K562 (cell line): Measurements from ENCODE around the gene ZNF865. TPM values are rescaled to one million over a fixed set of nuclear protein-coding genes. Genes with fewer than 3 reads are reported as not detected.

Experiments
- ATAC-seq: fragments of 200-7000 bp; cut with Tn5 transposase; 3 replicates; pipeline ENCODE4 v1.9.1; 2020; ENCODE audit warnings: moderate library complexity
- BruUV-seq: library from RNA; stranded (reverse); fragments of 400-500 nt; replicated peaks from 2 replicates; lab custom pipeline; 2021; lab: Mats Ljungman, UMichigan
- CTCF ChIA-PET: fragments of 300-600 bp; formaldehyde crosslinking; extraction: SDS; loops from one replicate; lab custom pipeline; 2021; ENCODE audit warnings: low intra/inter-chr PET ratio; lab: Yijun Ruan, JAX
- POLR2A ChIA-PET: fragments of 300-600, 350-650 bp; sonication (Branson Sonifier 250); formaldehyde crosslinking; extraction: SDS; loops from one replicate; lab custom pipeline; 2021; ENCODE audit warnings: antibody characterized with exemption, inconsistent platforms; lab: Yijun Ruan, JAX
- DNase-seq, 4 experiments: peaks; one replicate each; pipeline versions ENCODE4 v3.0.0 to v3.0.0-alpha.2; 2011 to 2018; ENCODE audit warnings: low spot score in 3 of 4, mixed read lengths in 3 of 4; ENCODE audit errors: extremely low read depth in 1 of 4
- FAIRE-seq: peaks from 2 replicates; lab custom pipeline; 2011; peaks lifted over from hg19 to GRCh38; lab: Jason Lieb, UNC
- H2AFZ ChIP-seq: 2 replicates; pipeline ENCODE4 v1.6.0; 2011; ENCODE audit warnings: low read depth, low read length, control low read depth, inconsistent platforms
- H3K27ac ChIP-seq: fragments of 200-600 bp; 3 replicates; pipeline ENCODE4 v1.8.0; 2011; ENCODE audit warnings: low read depth, mild to moderate bottlenecking, control low read depth, inconsistent platforms, low read length, moderate library complexity, mixed read lengths; ENCODE audit errors: extremely low read depth
- H3K27me3 ChIP-seq, 2 experiments: fragments of 300-600 bp in 1 of 2; 2 replicates in 1 of 2; 3 replicates in 1 of 2; pipeline versions ENCODE4 v1.6.0 to v1.8.0; 2011; ENCODE audit warnings: inconsistent platforms in 2 of 2, low read length in 2 of 2, mild to moderate bottlenecking in 1 of 2, mixed read lengths in 1 of 2, moderate library complexity in 1 of 2; ENCODE audit not compliant: control insufficient read depth in 2 of 2, insufficient read depth in 2 of 2
- H3K36me3 ChIP-seq: fragments of 300-600 bp; 3 replicates; pipeline ENCODE4 v1.8.0; 2011; ENCODE audit warnings: mild to moderate bottlenecking, low read length, inconsistent platforms; ENCODE audit not compliant: control insufficient read depth, insufficient read depth
- H3K4me1 ChIP-seq, 2 experiments: fragments of 200-600 bp in 1 of 2; replicated peaks in 1 of 2; 2 replicates in 1 of 2; 3 replicates in 1 of 2; pipeline versions ENCODE4 v1.5.1 to v1.8.0; 2011; ENCODE audit warnings: inconsistent platforms in 2 of 2, low read length in 2 of 2, mild to moderate bottlenecking in 1 of 2, mixed read lengths in 1 of 2, moderate library complexity in 1 of 2; ENCODE audit not compliant: control insufficient read depth in 2 of 2, insufficient read depth in 2 of 2
- H3K4me2 ChIP-seq: 2 replicates; pipeline ENCODE4 v1.6.1; 2011; ENCODE audit warnings: low read length, control low read depth, inconsistent platforms, mixed read lengths; ENCODE audit not compliant: insufficient read depth
- H3K4me3 ChIP-seq: fragments of 200-600 bp; sonication (generic), shearing (Covaris generic); 2 replicates; pipeline ENCODE4 v1.5.1; 2016; ENCODE audit warnings: control low read depth, inconsistent platforms
- H3K79me2 ChIP-seq: fragments of 200-600 bp; 3 replicates; pipeline ENCODE4 v1.8.0; 2011; ENCODE audit warnings: low read length, inconsistent platforms; ENCODE audit not compliant: control insufficient read depth, insufficient read depth
- H3K9ac ChIP-seq, 2 experiments: 2 replicates each; pipeline versions ENCODE4 v1.6.0 to v1.6.1; 2011; ENCODE audit warnings: low read depth in 2 of 2, low read length in 2 of 2, control low read depth in 1 of 2, inconsistent platforms in 1 of 2, mild to moderate bottlenecking in 1 of 2, mixed read lengths in 1 of 2; ENCODE audit not compliant: insufficient read depth in 1 of 2
- H3K9me1 ChIP-seq: one replicate; pipeline ENCODE4 v1.6.0; 2011; ENCODE audit warnings: inconsistent platforms, mild to moderate bottlenecking, low read length, moderate library complexity; ENCODE audit not compliant: control insufficient read depth, insufficient read depth
- H3K9me3 ChIP-seq: replicated peaks from 2 replicates; pipeline ENCODE4 v1.5.1; 2011; ENCODE audit warnings: low read depth, low read length, inconsistent platforms; ENCODE audit not compliant: control insufficient read depth, insufficient read depth
- H4K20me1 ChIP-seq: replicated peaks from 2 replicates; pipeline ENCODE4 v1.6.1; 2011; ENCODE audit warnings: low read length, inconsistent platforms, mixed read lengths; ENCODE audit not compliant: control insufficient read depth, insufficient read depth
- HMBOX1 ChIP-seq: sonication (generic); IDR thresholded peaks from 2 replicates; pipeline ENCODE4 v1.6.1; 2016
- RAD51 ChIP-seq: fragments of 450-650 bp; IDR thresholded peaks from 2 replicates; pipeline ENCODE4 v1.7.1; 2016; ENCODE audit warnings: low read depth, mild to moderate bottlenecking, borderline replicate concordance
- RFX7 ChIP-seq: fragments of 250-450 bp; sonication (Bioruptor Pico); IDR thresholded peaks from 2 replicates; pipeline ENCODE4 v1.5.1; 2021; ENCODE audit warnings: mild to moderate bottlenecking
- WGBS: fragments of 100-300 bp; shearing (Covaris generic); methylation state at CpG from one replicate; pipeline ENCODE4 v1.1.6; 2016; ENCODE audit warnings: low coverage, mixed read lengths; ENCODE audit not compliant: insufficient coverage; ENCODE audit errors: missing lambda C conversion rate; 5-methylcytosine and 5-hydroxymethylcytosine counted together
- in situ Hi-C: fragments of 300-500 bp; cut with MboI; formaldehyde crosslinking; loops from 4 replicates; pipeline ENCODE4 v1.15.0; 2018; ENCODE audit warnings: inconsistent platforms, mixed read lengths
- intact Hi-C: fragments of 100-400 bp; cut with micrococcal nuclease; formaldehyde crosslinking; loops from 2 replicates; pipeline ENCODE4 v1.14.2; 2022
- polyA plus RNA-seq, 8 experiments: library from polyadenylated mRNA; depleted of rRNA in 4 of 8; stranded (reverse) in 5 of 8; unstranded in 3 of 8; fragments of >200 nt; fragmentation: Nextera tagmentation in 2 of 8; fragmentation: Illumina TruSeq in 1 of 8; extraction: Ambion mirVana in 2 of 8; extraction: Trizol in 1 of 8; gene quantifications; 2 replicates each; pipeline versions ENCODE4 v1.2.1 to v1.2.3, GENCODE V29; 2011 to 2014; ENCODE audit warnings: inconsistent platforms in 1 of 8, missing spikeins in 1 of 8
- total RNA-seq, 7 experiments: library from RNA; depleted of rRNA in 6 of 7; stranded (reverse); fragments of >200 nt in 6 of 7; fragmentation: Illumina TruSeq in 2 of 7; extraction: Trizol in 2 of 7; gene quantifications; 2 replicates each; pipeline versions ENCODE4 v1.2.1 to v1.2.3, GENCODE V29; 2011 to 2021; ENCODE audit warnings: low replicate concordance in 1 of 7
- TF ChIP-seq, protein P1 (sequence below): fragments of 200-800 bp; sonication (Bioruptor generic); IDR thresholded peaks from 2 replicates; pipeline ENCODE4 v1.6.1; 2017; ENCODE audit warnings: missing genetic modification characterization, missing compliant biosample characterization
- TF ChIP-seq, protein P2 (sequence below): fragments of 450-650 bp; IDR thresholded peaks from 2 replicates; pipeline ENCODE4 v1.6.1; 2016
- TF ChIP-seq, protein P3 (sequence below): fragments of 450-650 bp; formaldehyde crosslinking; IDR thresholded peaks from 2 replicates; pipeline ENCODE4 v1.4.0; 2020; ENCODE audit warnings: mild to moderate bottlenecking, mixed read lengths

Gene ZNF865
- total and polyA plus RNA-seq, 9 of the 15 experiments (the other 6 are each of a cell fraction or from before 2014, with no cell fraction given), result 0.40 to 18.8 (median 1.6) TPM; not detected in 2

DNA sequence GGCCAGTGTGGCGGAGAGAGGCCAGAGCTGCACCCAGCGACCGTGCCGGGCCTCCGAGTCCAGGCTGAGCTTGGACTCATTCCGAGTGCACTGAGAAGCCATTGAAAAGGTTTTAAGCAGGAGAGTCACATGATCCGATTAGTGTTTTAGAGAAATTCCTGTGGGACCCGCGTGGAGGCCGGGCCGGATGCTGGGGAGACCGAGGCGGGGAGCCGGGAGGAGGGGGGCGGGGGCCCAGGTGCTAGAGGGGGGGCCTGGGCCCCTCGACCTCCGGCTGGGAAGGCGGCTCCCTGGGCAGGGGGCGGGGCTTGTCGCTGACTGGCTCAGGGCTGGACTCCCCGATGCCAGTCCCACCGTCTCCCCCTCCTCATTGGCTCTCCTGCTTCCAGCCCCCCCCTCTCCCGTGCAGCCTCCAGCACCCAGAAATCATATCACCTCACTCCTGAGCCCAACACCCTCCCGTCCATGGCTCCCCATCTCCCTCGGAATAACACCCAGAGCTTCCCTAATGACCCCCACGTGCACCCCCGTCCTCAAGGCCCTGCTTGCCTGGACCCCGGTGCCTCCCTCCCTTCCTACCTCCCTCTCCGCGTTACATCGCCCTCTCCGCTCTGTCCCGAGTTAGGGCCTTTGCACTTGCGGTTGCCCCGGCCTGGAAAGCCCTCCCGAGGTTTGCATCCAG is 19.6 kb upstream of the ZNF865 start:
- no TSS peak for BruUV-seq
- 28% methylated on average over 30 of the region's 36 CpGs for WGBS
- H3K4me3 ChIP-seq, result no peak overlapping the region
- 0 out of 2 replicates have a peak overlapping the region, but pooled peaks have one; percentile 28 for H2AFZ ChIP-seq
- H3K79me2 ChIP-seq, result no peaks in the 10 kb centered on the region
- H3K4me1 ChIP-seq, result peaks cover 13 to 32% of the 10 kb centered on the region in 2 experiments; a peak in 3 of 5 replicates
- H3K36me3 ChIP-seq, result no peaks in the 10 kb centered on the region
- no peaks in the 10 kb centered on the region for H3K9me3 ChIP-seq
- DNase-seq (peak in 2 of 4 experiments; percentile 50 to 52), FAIRE-seq (no peak), ATAC-seq (no peak)
- no peak overlapping the region; a peak in 1 of 4 replicates for H3K9ac ChIP-seq
- no peak overlapping the region for H3K27ac ChIP-seq
- no peaks in the 10 kb centered on the region for H3K9me1 ChIP-seq
- H3K4me2 ChIP-seq, result no peak overlapping the region
- intact Hi-C loops (no loop called here), in situ Hi-C loops (no loop called here)
- no peak for TF ChIP-seq RFX7 (CRISPR knock-in tag)
- TF ChIP-seq, protein P1, sequence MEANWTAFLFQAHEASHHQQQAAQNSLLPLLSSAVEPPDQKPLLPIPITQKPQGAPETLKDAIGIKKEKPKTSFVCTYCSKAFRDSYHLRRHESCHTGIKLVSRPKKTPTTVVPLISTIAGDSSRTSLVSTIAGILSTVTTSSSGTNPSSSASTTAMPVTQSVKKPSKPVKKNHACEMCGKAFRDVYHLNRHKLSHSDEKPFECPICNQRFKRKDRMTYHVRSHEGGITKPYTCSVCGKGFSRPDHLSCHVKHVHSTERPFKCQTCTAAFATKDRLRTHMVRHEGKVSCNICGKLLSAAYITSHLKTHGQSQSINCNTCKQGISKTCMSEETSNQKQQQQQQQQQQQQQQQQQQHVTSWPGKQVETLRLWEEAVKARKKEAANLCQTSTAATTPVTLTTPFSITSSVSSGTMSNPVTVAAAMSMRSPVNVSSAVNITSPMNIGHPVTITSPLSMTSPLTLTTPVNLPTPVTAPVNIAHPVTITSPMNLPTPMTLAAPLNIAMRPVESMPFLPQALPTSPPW (CRISPR knock-in tag), result peak; percentile 56
- TF ChIP-seq HMBOX1, result no peak
- TF ChIP-seq, protein P2, sequence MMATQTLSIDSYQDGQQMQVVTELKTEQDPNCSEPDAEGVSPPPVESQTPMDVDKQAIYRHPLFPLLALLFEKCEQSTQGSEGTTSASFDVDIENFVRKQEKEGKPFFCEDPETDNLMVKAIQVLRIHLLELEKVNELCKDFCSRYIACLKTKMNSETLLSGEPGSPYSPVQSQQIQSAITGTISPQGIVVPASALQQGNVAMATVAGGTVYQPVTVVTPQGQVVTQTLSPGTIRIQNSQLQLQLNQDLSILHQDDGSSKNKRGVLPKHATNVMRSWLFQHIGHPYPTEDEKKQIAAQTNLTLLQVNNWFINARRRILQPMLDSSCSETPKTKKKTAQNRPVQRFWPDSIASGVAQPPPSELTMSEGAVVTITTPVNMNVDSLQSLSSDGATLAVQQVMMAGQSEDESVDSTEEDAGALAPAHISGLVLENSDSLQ, result peak; percentile 82
- TF ChIP-seq, protein P3, sequence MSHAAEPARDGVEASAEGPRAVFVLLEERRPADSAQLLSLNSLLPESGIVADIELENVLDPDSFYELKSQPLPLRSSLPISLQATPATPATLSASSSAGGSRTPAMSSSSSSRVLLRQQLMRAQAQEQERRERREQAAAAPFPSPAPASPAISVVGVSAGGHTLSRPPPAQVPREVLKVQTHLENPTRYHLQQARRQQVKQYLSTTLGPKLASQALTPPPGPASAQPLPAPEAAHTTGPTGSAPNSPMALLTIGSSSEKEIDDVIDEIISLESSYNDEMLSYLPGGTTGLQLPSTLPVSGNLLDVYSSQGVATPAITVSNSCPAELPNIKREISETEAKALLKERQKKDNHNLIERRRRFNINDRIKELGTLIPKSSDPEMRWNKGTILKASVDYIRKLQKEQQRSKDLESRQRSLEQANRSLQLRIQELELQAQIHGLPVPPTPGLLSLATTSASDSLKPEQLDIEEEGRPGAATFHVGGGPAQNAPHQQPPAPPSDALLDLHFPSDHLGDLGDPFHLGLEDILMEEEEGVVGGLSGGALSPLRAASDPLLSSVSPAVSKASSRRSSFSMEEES, result peak; percentile 54
- TF ChIP-seq RAD51, result 0 out of 2 replicates have a peak, but pooled peaks have one; percentile 30
- CTCF ChIA-PET, result no interaction called here
- H4K20me1 ChIP-seq, result 0 out of 2 replicates have a peak, but pooled peaks cover 6% of the 10 kb centered on the region
- peaks cover 8 to 12% of the 10 kb centered on the region in 2 experiments; a peak in 4 of 5 replicates for H3K27me3 ChIP-seq
- POLR2A ChIA-PET, result no interaction called here
